HepG2 (cell line): ENCODE measurements around the gene NHLH2. TPM values are rescaled to one million over a fixed set of nuclear protein-coding genes. Genes with fewer than 3 reads are reported as not detected.

ENCODE experiments used
- ATAC-seq: fragments of 200-7000 bp; cut with Tn5 transposase; 3 replicates; pipeline ENCODE4 v1.9.1; 2020; ENCODE audit warnings: mild to moderate bottlenecking, moderate library complexity
- BruUV-seq: library from RNA; stranded (reverse); fragments of 400-500 nt; replicated peaks from 2 replicates; lab custom pipeline; 2021; lab: Mats Ljungman, UMichigan
- CTCF ChIA-PET: fragments of 300-600 bp; formaldehyde crosslinking; extraction: SDS; loops from one replicate; lab custom pipeline; 2021; ENCODE audit warnings: low total read pairs, inconsistent platforms, low intra/inter-chr PET ratio; lab: Yijun Ruan, JAX
- POLR2A ChIA-PET: fragments of 350-600 bp; sonication (Branson Sonifier 250); formaldehyde crosslinking; loops from one replicate; lab custom pipeline; 2020; ENCODE audit warnings: antibody characterized with exemption, inconsistent platforms; lab: Yijun Ruan, JAX
- DNase-seq: peaks from one replicate; pipeline ENCODE4 v3.0.0-alpha.2; 2015; ENCODE audit warnings: low spot score
- FAIRE-seq: peaks from 3 replicates; lab custom pipeline; 2011; peaks lifted over from hg19 to GRCh38; lab: Jason Lieb, UNC
- H2AFZ ChIP-seq: one replicate; pipeline ENCODE4 v1.6.1; 2011; ENCODE audit warnings: low read length, inconsistent platforms
- H3K27ac ChIP-seq: fragments of 300-600 bp; 3 replicates; pipeline ENCODE4 v1.8.0; 2011; ENCODE audit warnings: mixed run types, mild to moderate bottlenecking, mixed read lengths, low read length, inconsistent platforms; ENCODE audit not compliant: insufficient read depth; ENCODE audit errors: extremely low read length
- H3K27me3 ChIP-seq, 2 experiments: fragments of 200-600 bp in 1 of 2; 2 replicates in 1 of 2; 3 replicates in 1 of 2; pipeline versions ENCODE4 v1.6.0 to v1.8.0; 2011; ENCODE audit warnings: low read length in 2 of 2, mild to moderate bottlenecking in 2 of 2, moderate library complexity in 2 of 2, inconsistent platforms in 1 of 2; ENCODE audit not compliant: insufficient read depth in 2 of 2, control insufficient read depth in 1 of 2
- H3K36me3 ChIP-seq, 2 experiments: fragments of 200-600 bp in 1 of 2; replicated peaks in 1 of 2; 2 replicates in 1 of 2; 3 replicates in 1 of 2; pipeline versions ENCODE4 v1.5.1 to v1.8.0; 2011; ENCODE audit warnings: low read length in 2 of 2, inconsistent platforms in 1 of 2; ENCODE audit not compliant: insufficient read depth in 2 of 2, control insufficient read depth in 1 of 2
- H3K4me1 ChIP-seq: 2 replicates; pipeline ENCODE4 v1.5.1; 2012; ENCODE audit warnings: low read length, inconsistent platforms; ENCODE audit not compliant: insufficient read depth
- H3K4me2 ChIP-seq: 2 replicates; pipeline ENCODE4 v1.6.0; 2011; ENCODE audit warnings: low read depth, low read length, inconsistent platforms
- H3K4me3 ChIP-seq, 3 experiments: fragments of 200-600 bp in 1 of 3; sonication (generic), shearing (Covaris generic) in 1 of 3; replicated peaks in 1 of 3; 2 replicates each; pipeline ENCODE4 v1.5.1; 2011 to 2016; ENCODE audit warnings: low read length in 3 of 3, inconsistent platforms in 2 of 3, low read depth in 2 of 3, mild to moderate bottlenecking in 2 of 3, control low read depth in 1 of 3, mixed read lengths in 1 of 3; ENCODE audit not compliant: insufficient read depth in 1 of 3
- H3K79me2 ChIP-seq: one replicate; pipeline ENCODE4 v1.6.1; 2011; ENCODE audit warnings: low read length, inconsistent platforms; ENCODE audit not compliant: insufficient read depth
- H3K9ac ChIP-seq: 2 replicates; pipeline ENCODE4 v1.6.0; 2011; ENCODE audit warnings: mild to moderate bottlenecking, low read depth, low read length, inconsistent platforms; ENCODE audit not compliant: insufficient read depth
- H3K9me3 ChIP-seq: 2 replicates; pipeline ENCODE4 v1.5.1; 2012; ENCODE audit warnings: mild to moderate bottlenecking, low read length
- H4K20me1 ChIP-seq: 2 replicates; pipeline ENCODE4 v1.6.0; 2011; ENCODE audit warnings: inconsistent platforms, mild to moderate bottlenecking, low read length, moderate library complexity; ENCODE audit not compliant: insufficient read depth
- GATAD2A ChIP-seq: IDR thresholded peaks from 2 replicates; pipeline ENCODE4 v1.6.1; 2016
- SNAI1 ChIP-seq: sonication (generic); formaldehyde crosslinking; IDR thresholded peaks from 2 replicates; pipeline ENCODE4 v1.5.0; 2020; ENCODE audit warnings: mild to moderate bottlenecking, missing genetic modification reagents, borderline replicate concordance
- WGBS: methylation state at CpG from one replicate; pipeline ENCODE4 v1.1.6; 2017; ENCODE audit warnings: low lambda C conversion rate; 5-methylcytosine and 5-hydroxymethylcytosine counted together
- in situ Hi-C: cut with HindIII; loops from 2 replicates; pipeline ENCODE4 v1.10.0; 2017; ENCODE audit warnings: low pct_unique_long_range_greater_than_20kb; ENCODE audit not compliant: extremely low pct_ligation_motif_present
- intact Hi-C: fragments of 100-400 bp; cut with micrococcal nuclease; formaldehyde crosslinking; loops from one replicate; pipeline ENCODE4 v1.10.0; 2022; ENCODE audit not compliant: unreplicated experiment
- polyA plus RNA-seq, 8 experiments: library from polyadenylated mRNA; depleted of rRNA in 3 of 8; stranded (reverse) in 7 of 8; unstranded in 1 of 8; fragments of >200 nt; fragmentation: Illumina TruSeq in 4 of 8; extraction: Trizol in 4 of 8; gene quantifications; 2 replicates each; pipeline versions ENCODE4 v1.2.1 to v1.2.3, GENCODE V29; 2011 to 2016; ENCODE audit warnings: low read depth in 4 of 8, missing spikeins in 1 of 8, mixed read lengths in 1 of 8; ENCODE audit not compliant: insufficient read depth in 1 of 8
- total RNA-seq, 5 experiments: library from RNA; depleted of rRNA; stranded (reverse); fragments of >200 nt; fragmentation: Illumina TruSeq; extraction: Trizol; gene quantifications; 2 replicates each; pipeline ENCODE4 v1.2.3, GENCODE V29; 2016; ENCODE audit warnings: low read depth in 1 of 5
- TF ChIP-seq, protein P1 (sequence below): sonication (generic); formaldehyde crosslinking; IDR thresholded peaks from 2 replicates; pipeline ENCODE4 v1.5.0; 2020; ENCODE audit warnings: mild to moderate bottlenecking, missing genetic modification reagents, borderline replicate concordance
- TF ChIP-seq, protein P2 (sequence below): sonication (generic); formaldehyde crosslinking; IDR thresholded peaks from 2 replicates; pipeline ENCODE4 v1.8.0; 2022; ENCODE audit warnings: missing genetic modification reagents, mild to moderate bottlenecking, inconsistent platforms, borderline replicate concordance

NHLH2 gene
- total and polyA plus RNA-seq, 2 of the 13 experiments (the other 11 are each of a cell fraction or from before 2014, with no cell fraction given), result not detected

GRCh38 chr1:115810609-115811008 is 30.3 kb downstream of the NHLH2 start:
- BruUV-seq, result no TSS peak
- POLR2A ChIA-PET, result no interaction called here
- in situ Hi-C loops (no loop called here), intact Hi-C loops (no loop called here)
- CTCF ChIA-PET, result no interaction called here
- no peaks in the 10 kb centered on the region for H3K79me2 ChIP-seq
- no peak overlapping the region for H3K9ac ChIP-seq
- H3K9me3 ChIP-seq, result no peaks in the 10 kb centered on the region
- H3K4me3 ChIP-seq, result no peak overlapping the region
- FAIRE-seq (no peak), ATAC-seq (no peak; the same call in 2 of the 3 replicates), DNase-seq (no peak)
- H3K27ac ChIP-seq, result no peak overlapping the region
- H4K20me1 ChIP-seq, result no peaks in the 10 kb centered on the region
- 61% methylated on average over 2 of the region's 2 CpGs for WGBS
- H3K4me1 ChIP-seq, result peaks cover 7% of the 10 kb centered on the region; the same call in 1 of the 2 replicates
- no peak overlapping the region for H3K4me2 ChIP-seq
- H3K36me3 ChIP-seq, result no peaks in the 10 kb centered on the region
- no peaks in the 10 kb centered on the region for H3K27me3 ChIP-seq
- TF ChIP-seq, protein P1, sequence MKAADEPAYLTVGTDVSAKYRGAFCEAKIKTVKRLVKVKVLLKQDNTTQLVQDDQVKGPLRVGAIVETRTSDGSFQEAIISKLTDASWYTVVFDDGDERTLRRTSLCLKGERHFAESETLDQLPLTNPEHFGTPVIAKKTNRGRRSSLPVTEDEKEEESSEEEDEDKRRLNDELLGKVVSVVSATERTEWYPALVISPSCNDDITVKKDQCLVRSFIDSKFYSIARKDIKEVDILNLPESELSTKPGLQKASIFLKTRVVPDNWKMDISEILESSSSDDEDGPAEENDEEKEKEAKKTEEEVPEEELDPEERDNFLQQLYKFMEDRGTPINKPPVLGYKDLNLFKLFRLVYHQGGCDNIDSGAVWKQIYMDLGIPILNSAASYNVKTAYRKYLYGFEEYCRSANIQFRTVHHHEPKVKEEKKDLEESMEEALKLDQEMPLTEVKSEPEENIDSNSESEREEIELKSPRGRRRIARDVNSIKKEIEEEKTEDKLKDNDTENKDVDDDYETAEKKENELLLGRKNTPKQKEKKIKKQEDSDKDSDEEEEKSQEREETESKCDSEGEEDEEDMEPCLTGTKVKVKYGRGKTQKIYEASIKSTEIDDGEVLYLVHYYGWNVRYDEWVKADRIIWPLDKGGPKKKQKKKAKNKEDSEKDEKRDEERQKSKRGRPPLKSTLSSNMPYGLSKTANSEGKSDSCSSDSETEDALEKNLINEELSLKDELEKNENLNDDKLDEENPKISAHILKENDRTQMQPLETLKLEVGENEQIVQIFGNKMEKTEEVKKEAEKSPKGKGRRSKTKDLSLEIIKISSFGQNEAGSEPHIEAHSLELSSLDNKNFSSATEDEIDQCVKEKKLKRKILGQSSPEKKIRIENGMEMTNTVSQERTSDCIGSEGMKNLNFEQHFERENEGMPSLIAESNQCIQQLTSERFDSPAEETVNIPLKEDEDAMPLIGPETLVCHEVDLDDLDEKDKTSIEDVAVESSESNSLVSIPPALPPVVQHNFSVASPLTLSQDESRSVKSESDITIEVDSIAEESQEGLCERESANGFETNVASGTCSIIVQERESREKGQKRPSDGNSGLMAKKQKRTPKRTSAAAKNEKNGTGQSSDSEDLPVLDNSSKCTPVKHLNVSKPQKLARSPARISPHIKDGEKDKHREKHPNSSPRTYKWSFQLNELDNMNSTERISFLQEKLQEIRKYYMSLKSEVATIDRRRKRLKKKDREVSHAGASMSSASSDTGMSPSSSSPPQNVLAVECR (CRISPR knock-in tag), result no peak
- TF ChIP-seq GATAD2A (no peak), SNAI1 (CRISPR knock-in tag) (no peak)
- TF ChIP-seq, protein P2, sequence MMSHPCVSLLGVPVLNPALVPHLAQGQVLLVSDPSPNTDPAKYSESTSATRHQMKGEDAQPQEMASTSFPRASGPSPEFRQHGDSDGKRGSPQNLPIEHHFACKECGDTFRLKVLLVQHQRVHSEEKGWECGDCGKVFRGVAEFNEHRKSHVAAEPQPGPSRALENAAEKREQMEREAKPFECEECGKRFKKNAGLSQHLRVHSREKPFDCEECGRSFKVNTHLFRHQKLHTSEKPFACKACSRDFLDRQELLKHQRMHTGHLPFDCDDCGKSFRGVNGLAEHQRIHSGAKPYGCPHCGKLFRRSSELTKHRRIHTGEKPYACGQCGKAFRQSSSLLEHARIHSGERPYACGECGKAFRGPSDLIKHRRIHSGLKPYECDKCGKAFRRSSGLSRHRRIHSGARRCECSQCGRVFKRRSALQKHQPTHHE, result no peak
- H2AFZ ChIP-seq, result no peak overlapping the region
